ENCODE measurements around the gene CSTF2T.

Gene CSTF2T

GRCh38 chr10:51699475-51700227, at the start of gene CSTF2T:
Gene CSTF2T (minus strand): TSS chr10:51699595. CDS start chr10:51699549, 46 bp downstream.
- DNase-seq (ENCODE audit: low read depth), result peak; percentile 88

- no peak for DNase-seq (ENCODE audit: low read depth)
Measured at GRCh38 chr10:51748959-51749358, 49.6 kb upstream of the CSTF2T start.

- DNase-seq (ENCODE audit: low read depth), result no peak
Measured at GRCh38 chr10:51747216-51747615, 47.8 kb upstream of the CSTF2T start.

- no peak for DNase-seq (ENCODE audit: low read depth)
Measured at GRCh38 chr10:51745397-51745796, 46.0 kb upstream of the CSTF2T start.

GRCh38 chr10:51744235-51745000, 45.0 kb upstream of the CSTF2T start:
- DNase-seq (ENCODE audit: low read depth), result no peak

GRCh38 chr10:51743146-51743545, 43.8 kb upstream of the CSTF2T start:
- no peak for DNase-seq (ENCODE audit: low read depth)

GRCh38 chr10:51733057-51733456, 33.7 kb upstream of the CSTF2T start:
- no peak for DNase-seq (ENCODE audit: low read depth)

- no peak for DNase-seq (ENCODE audit: low read depth)
Measured at GRCh38 chr10:51729822-51730555, 30.6 kb upstream of the CSTF2T start.

GRCh38 chr10:51724038-51724437, 24.6 kb upstream of the CSTF2T start:
- DNase-seq (ENCODE audit: low read depth), result no peak

- DNase-seq (ENCODE audit: low read depth), result no peak
Measured at GRCh38 chr10:51718804-51719291, 19.5 kb upstream of the CSTF2T start.

- DNase-seq (ENCODE audit: low read depth), result no peak
Measured at GRCh38 chr10:51716981-51717380, 17.6 kb upstream of the CSTF2T start.

GRCh38 chr10:51711519-51711891, 12.1 kb upstream of the CSTF2T start:
- DNase-seq (ENCODE audit: low read depth), result no peak

- no peak for DNase-seq (ENCODE audit: low read depth)
Measured at GRCh38 chr10:51709324-51709972, 10.1 kb upstream of the CSTF2T start.

GRCh38 chr10:51708609-51709008, 9.2 kb upstream of the CSTF2T start:
- DNase-seq (ENCODE audit: low read depth), result no peak

- DNase-seq (ENCODE audit: low read depth), result no peak
Measured at GRCh38 chr10:51707821-51708424, 8.5 kb upstream of the CSTF2T start.

- DNase-seq (ENCODE audit: low read depth), result no peak
Measured at GRCh38 chr10:51707392-51707791, 8.0 kb upstream of the CSTF2T start.

GRCh38 chr10:51706225-51706624, 6.8 kb upstream of the CSTF2T start:
- DNase-seq (ENCODE audit: low read depth), result no peak

- no peak for DNase-seq (ENCODE audit: low read depth)
Measured at GRCh38 chr10:51705774-51706173, 6.4 kb upstream of the CSTF2T start.

GRCh38 chr10:51700228-51700817, 928 bp upstream of the CSTF2T start:
- peak; percentile 8 for DNase-seq (ENCODE audit: low read depth)

- DNase-seq (ENCODE audit: low read depth), result no peak
Measured at GRCh38 chr10:51699145-51699474, 285 bp downstream of the CSTF2T start.

GRCh38 chr10:51698473-51699063, 827 bp downstream of the CSTF2T start:
- no peak for DNase-seq (ENCODE audit: low read depth)
